Stimulated activated CD4-positive, alpha-beta T cell treated with anti-CD3 and anti-CD28 coated beads, Interleukin-15, amount 100 ng/mL, for 48 hours (primary cell): ENCODE results near the gene ANKRD30BL.
"Not testable (repeated sequence)": the region's sequence is repeated elsewhere in the genome, so short reads cannot be mapped to it uniquely, and the experiment has no call there.

Experiments used
- DNase-seq, 2 donors: peaks; one replicate each; pipeline ENCODE4 v3.0.0-alpha.2; 2020; ENCODE audit warnings: low read depth in 2 of 2

Gene ANKRD30BL, protein sequence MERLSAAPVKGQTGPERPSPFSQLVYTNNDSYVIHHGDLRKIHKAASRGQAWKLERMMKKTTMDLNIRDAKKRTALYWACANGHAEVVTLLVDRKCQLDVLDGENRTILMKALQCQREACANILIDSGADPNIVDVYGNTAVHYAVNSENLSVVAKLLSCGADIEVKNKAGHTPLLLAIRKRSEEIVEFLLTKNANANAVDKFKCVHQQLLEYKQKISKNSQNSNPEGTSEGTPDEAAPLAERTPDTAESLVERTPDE

GRCh38 chr2:132161161-132162124 is at the start of gene ANKRD30BL:
ANKRD30BL (minus strand) TSS chr2:132161952; CDS start chr2:132161705, 247 bp downstream.
- DNase-seq = not testable (repeated sequence)

DNA sequence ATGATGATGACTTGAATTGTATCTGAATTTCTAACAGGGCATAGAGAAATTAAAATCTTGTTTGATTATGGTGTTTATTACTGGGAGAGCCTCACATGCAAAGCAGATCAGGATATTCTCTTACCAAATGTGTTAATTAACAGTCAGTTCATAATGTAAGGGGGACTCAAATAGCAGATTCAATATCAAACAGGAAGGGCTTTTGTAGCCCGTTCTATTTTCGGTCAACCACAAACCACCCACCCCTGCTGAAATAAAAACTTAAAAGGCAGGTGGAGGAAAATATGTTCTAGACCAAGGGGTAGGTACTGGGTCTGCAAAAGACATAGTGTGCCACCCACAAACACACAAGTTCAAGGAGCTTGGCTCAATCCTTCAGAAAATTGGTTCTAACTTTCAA is 41.1 kb upstream of the ANKRD30BL start:
- not testable (repeated sequence) for DNase-seq

- not testable (repeated sequence) for DNase-seq
Observed at GRCh38 chr2:132192854-132193253, 31.1 kb upstream of the ANKRD30BL start.

GRCh38 chr2:132167100-132167499 is 5.3 kb upstream of the ANKRD30BL start:
- DNase-seq = not testable (repeated sequence)

DNA sequence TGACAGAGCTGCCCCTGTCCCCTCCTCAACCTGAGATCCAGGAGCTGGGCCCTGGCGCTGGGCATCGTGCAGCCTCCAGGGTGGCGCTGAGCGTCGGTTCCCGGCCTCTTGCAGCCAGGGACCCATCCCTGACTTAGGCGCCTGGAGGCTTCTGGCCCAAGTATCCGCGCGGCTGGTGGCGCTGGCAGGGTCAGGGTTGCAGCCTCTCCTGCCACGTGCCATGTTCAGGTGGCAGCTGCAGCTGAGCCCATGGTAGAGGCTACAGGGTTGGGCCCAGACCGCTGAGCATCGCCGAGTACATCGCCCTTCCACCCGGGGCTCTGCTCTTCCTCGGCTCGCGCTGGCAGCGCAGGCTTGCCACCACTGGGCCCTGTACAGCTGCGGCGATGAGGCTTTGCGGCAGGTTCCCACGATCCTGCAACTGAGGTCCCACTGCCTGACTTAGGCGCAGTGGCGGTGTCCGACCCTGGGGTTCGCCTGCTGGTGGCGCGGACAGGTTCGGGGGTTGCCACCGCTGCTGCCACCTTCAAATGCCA is 441 bp upstream of the ANKRD30BL start:
- DNase-seq = not testable (repeated sequence)

GRCh38 chr2:132146774-132147173 is 15.0 kb downstream of the ANKRD30BL start:
- peak in 1 of 2 donors; percentile 23 for DNase-seq
